Mammary epithelial cell (primary cell): ENCODE measurements around the gene ARNT2.

Source experiments
- EZH2 ChIP-seq: IDR thresholded peaks from 2 replicates; pipeline ENCODE4 v1.6.1; 2012; ENCODE audit warnings: low read length, inconsistent platforms, borderline replicate concordance
- TF ChIP-seq, protein P1 (sequence below), 2 donors: IDR thresholded peaks in 1 of 2; conservative IDR thresholded peaks in 1 of 2; 2 replicates each; pipeline ENCODE4 v1.5.1; 2011 to 2012; ENCODE audit warnings: inconsistent platforms in 2 of 2, low read length in 2 of 2, mild to moderate bottlenecking in 2 of 2, control low read depth in 1 of 2, low read depth in 1 of 2; ENCODE audit not compliant: insufficient read depth in 1 of 2; ENCODE audit errors: extremely low read depth in 1 of 2

DNA sequence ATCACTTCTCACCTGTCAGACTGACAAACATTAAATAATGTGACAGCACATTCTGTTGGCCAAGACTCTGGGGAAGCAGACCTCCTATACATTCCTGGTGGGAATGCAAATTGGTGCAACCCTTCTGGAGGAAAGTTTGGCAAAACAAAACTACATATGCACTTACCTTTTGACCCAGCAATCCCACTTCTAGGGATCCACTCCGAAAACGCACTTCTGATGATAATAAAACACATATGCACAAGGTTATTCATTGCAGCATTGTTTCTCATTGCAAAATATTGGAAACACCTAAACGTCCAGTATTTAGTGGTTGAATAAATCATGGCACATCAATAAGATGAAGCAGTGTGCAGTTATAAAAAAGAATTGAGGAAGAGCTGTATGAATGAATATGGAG lies 145.5 kb downstream of the ARNT2 start:
- TF ChIP-seq, protein P1, sequence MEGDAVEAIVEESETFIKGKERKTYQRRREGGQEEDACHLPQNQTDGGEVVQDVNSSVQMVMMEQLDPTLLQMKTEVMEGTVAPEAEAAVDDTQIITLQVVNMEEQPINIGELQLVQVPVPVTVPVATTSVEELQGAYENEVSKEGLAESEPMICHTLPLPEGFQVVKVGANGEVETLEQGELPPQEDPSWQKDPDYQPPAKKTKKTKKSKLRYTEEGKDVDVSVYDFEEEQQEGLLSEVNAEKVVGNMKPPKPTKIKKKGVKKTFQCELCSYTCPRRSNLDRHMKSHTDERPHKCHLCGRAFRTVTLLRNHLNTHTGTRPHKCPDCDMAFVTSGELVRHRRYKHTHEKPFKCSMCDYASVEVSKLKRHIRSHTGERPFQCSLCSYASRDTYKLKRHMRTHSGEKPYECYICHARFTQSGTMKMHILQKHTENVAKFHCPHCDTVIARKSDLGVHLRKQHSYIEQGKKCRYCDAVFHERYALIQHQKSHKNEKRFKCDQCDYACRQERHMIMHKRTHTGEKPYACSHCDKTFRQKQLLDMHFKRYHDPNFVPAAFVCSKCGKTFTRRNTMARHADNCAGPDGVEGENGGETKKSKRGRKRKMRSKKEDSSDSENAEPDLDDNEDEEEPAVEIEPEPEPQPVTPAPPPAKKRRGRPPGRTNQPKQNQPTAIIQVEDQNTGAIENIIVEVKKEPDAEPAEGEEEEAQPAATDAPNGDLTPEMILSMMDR (conservative IDR thresholded peaks at IDR 0.05 in 1 of 2, IDR thresholded peaks at IDR 0.05 in 1 of 2; ENCODE audit: extremely low read depth in 1 of 2, insufficient read depth in 1 of 2, low read depth in 1 of 2, low read length in 2 of 2) = no peak
- TF ChIP-seq EZH2 = no peak
